LNCAP (cell line): ENCODE measurements around the gene POTEC.
"Not testable (repeated sequence)": the region's sequence is repeated elsewhere in the genome, so short reads cannot be mapped to it uniquely, and the experiment has no call there.

Experiments
- CTCF ChIP-seq: fragments of 450-650 bp; IDR thresholded peaks from 2 replicates; pipeline ENCODE4 v1.5.1; 2017; ENCODE audit warnings: mild to moderate bottlenecking

POTEC gene

GRCh38 chr18:14543446-14543964, at the start of gene POTEC:
Gene POTEC, minus strand, starts transcription at chr18:14543600. Its CDS starts 454 bp downstream, at chr18:14543146.
- not testable (repeated sequence) for TF ChIP-seq CTCF

GRCh38 chr18:14577971-14578370, 34.6 kb upstream of the POTEC start:
- TF ChIP-seq CTCF, result no peak
